ENCODE data around the gene OSCP1. TPM values are rescaled to one million over a fixed set of nuclear protein-coding genes. Genes with fewer than 3 reads are reported as not detected.
"Not testable (repeated sequence)": the region's sequence is repeated elsewhere in the genome, so short reads cannot be mapped to it uniquely, and the experiment has no call there.

OSCP1 gene
- total RNA-seq, result 1 to 10 TPM; 2.8 to 3.7 TPM

- intact Hi-C loops (cut with DNase I), result no loop called here
- Histone ChIP-seq H3K4me3 (peak within 1 kb of the TSS; percentile 65), H3K36me3 (no peaks in the 10 kb centered on the region), H3K9ac (ENCODE audit: low read depth in 2 of 2, low read length in 2 of 2) (peak within 1 kb of the TSS; percentile 66 to 83), H3K27me3 (no peaks in the 10 kb centered on the region), H3K9me3 (no peaks in the 10 kb centered on the region), H3K4me1 (no peaks in the 10 kb centered on the region), H3K27ac (peak within 1 kb of the TSS; percentile 94)
- TF ChIP-seq, protein P1, sequence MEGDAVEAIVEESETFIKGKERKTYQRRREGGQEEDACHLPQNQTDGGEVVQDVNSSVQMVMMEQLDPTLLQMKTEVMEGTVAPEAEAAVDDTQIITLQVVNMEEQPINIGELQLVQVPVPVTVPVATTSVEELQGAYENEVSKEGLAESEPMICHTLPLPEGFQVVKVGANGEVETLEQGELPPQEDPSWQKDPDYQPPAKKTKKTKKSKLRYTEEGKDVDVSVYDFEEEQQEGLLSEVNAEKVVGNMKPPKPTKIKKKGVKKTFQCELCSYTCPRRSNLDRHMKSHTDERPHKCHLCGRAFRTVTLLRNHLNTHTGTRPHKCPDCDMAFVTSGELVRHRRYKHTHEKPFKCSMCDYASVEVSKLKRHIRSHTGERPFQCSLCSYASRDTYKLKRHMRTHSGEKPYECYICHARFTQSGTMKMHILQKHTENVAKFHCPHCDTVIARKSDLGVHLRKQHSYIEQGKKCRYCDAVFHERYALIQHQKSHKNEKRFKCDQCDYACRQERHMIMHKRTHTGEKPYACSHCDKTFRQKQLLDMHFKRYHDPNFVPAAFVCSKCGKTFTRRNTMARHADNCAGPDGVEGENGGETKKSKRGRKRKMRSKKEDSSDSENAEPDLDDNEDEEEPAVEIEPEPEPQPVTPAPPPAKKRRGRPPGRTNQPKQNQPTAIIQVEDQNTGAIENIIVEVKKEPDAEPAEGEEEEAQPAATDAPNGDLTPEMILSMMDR (IDR thresholded peaks at IDR 0.05), result no peak
- DNase-seq, result peak; percentile 96
Measured at GRCh38 chr1:36450270-36450918, at the start of gene OSCP1. Gene OSCP1, minus strand, starts transcription at chr1:36450451. Its CDS starts 82 bp downstream, at chr1:36450369.

DNA sequence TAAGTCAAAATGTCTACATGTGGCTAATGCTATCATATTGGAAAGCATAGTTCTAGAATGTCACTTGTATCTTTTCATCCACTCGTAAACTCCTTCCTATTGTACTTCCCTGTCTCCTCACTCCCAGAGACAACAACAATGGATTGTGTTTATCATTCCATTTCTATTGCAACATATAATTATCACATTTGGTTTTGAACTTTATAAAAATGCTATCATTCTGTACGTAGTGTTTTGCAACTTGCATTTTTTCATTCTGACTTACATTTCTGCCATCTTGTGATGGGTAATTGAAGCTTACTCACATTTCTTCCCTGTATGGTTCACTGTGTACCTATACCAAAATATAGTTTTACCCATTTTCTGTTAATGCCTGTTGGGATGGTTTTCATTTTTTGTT, 47.0 kb upstream of the OSCP1 start:
- no peaks in the 10 kb centered on the region for H3K4me1 ChIP-seq
- H3K27ac ChIP-seq, result no peak overlapping the region
- H3K27me3 ChIP-seq, result no peaks in the 10 kb centered on the region
- TF ChIP-seq, protein P1 (IDR thresholded peaks at IDR 0.05), result no peak
- no peak overlapping the region for H3K9ac ChIP-seq (ENCODE audit: low read depth in 2 of 2, low read length in 2 of 2)
- intact Hi-C loops (cut with DNase I), result no loop called here
- no peaks in the 10 kb centered on the region for H3K36me3 ChIP-seq
- DNase-seq, result no peak
- H3K9me3 ChIP-seq, result no peaks in the 10 kb centered on the region
- no peak overlapping the region for H3K4me3 ChIP-seq

- H3K36me3 ChIP-seq, result no peaks in the 10 kb centered on the region
- H3K4me3 ChIP-seq, result no peak overlapping the region
- H3K9me3 ChIP-seq, result no peaks in the 10 kb centered on the region
- intact Hi-C loops (cut with DNase I), result no loop called here
- H3K9ac ChIP-seq (ENCODE audit: low read depth in 2 of 2, low read length in 2 of 2), result no peak overlapping the region
- H3K27ac ChIP-seq, result no peak overlapping the region
- TF ChIP-seq, protein P1 (IDR thresholded peaks at IDR 0.05), result no peak
- DNase-seq, result no peak
- no peaks in the 10 kb centered on the region for H3K4me1 ChIP-seq
- no peaks in the 10 kb centered on the region for H3K27me3 ChIP-seq
Measured at GRCh38 chr1:36494971-36495370, 44.7 kb upstream of the OSCP1 start.

DNA sequence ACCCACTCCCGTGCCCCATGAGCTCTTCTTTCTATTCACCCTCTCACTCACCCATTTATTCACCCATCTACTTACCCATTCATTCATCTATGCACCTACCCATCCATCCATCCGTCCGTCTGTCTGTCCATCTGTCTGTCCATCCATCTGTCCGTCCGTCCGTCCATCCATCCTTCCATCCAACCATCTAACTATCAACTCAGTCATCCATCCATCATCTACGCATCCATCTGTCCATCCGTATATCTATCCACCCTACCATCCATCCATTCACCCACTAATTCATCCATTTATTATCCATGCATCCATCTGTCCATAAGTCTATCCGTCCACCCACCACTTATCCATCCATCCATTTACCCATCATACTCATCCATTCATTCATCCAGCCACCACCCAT, 43.3 kb upstream of the OSCP1 start:
- H3K9ac ChIP-seq (ENCODE audit: low read depth in 2 of 2, low read length in 2 of 2), result no peak overlapping the region
- no peak overlapping the region for H3K4me3 ChIP-seq
- no peaks in the 10 kb centered on the region for H3K9me3 ChIP-seq
- H3K27me3 ChIP-seq, result no peaks in the 10 kb centered on the region
- no peak overlapping the region for H3K27ac ChIP-seq
- TF ChIP-seq, protein P1 (IDR thresholded peaks at IDR 0.05), result no peak
- H3K4me1 ChIP-seq, result no peaks in the 10 kb centered on the region
- no peak for DNase-seq
- intact Hi-C loops (cut with DNase I), result no loop called here
- no peaks in the 10 kb centered on the region for H3K36me3 ChIP-seq

DNA sequence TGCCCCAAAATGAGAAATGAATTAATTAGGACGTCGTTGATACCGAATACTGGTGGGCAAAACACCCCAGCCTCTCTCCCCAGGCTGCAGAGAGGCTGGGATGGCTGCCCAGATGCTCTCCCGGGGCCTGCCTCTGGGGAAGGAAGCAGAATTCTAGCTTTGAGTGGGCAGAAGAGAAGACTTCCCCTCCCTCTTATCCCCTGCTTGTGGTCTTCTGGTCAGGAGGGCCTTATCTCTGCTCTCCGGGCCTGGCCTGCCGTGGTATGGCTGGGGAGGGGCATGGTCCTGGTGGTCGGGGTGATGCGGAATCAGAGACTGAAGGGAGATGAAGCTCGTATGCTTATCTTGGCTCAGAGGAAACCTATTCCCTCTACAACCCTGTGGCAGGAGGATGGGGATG, 42.2 kb upstream of the OSCP1 start:
- H3K4me3 ChIP-seq, result no peak overlapping the region
- H3K9ac ChIP-seq (ENCODE audit: low read depth in 2 of 2, low read length in 2 of 2), result no peak overlapping the region
- intact Hi-C loops (cut with DNase I), result no loop called here
- no peak for DNase-seq
- TF ChIP-seq, protein P1 (IDR thresholded peaks at IDR 0.05), result no peak
- H3K4me1 ChIP-seq, result no peaks in the 10 kb centered on the region
- no peaks in the 10 kb centered on the region for H3K9me3 ChIP-seq
- H3K27ac ChIP-seq, result no peak overlapping the region
- H3K36me3 ChIP-seq, result no peaks in the 10 kb centered on the region
- H3K27me3 ChIP-seq, result no peaks in the 10 kb centered on the region

DNA sequence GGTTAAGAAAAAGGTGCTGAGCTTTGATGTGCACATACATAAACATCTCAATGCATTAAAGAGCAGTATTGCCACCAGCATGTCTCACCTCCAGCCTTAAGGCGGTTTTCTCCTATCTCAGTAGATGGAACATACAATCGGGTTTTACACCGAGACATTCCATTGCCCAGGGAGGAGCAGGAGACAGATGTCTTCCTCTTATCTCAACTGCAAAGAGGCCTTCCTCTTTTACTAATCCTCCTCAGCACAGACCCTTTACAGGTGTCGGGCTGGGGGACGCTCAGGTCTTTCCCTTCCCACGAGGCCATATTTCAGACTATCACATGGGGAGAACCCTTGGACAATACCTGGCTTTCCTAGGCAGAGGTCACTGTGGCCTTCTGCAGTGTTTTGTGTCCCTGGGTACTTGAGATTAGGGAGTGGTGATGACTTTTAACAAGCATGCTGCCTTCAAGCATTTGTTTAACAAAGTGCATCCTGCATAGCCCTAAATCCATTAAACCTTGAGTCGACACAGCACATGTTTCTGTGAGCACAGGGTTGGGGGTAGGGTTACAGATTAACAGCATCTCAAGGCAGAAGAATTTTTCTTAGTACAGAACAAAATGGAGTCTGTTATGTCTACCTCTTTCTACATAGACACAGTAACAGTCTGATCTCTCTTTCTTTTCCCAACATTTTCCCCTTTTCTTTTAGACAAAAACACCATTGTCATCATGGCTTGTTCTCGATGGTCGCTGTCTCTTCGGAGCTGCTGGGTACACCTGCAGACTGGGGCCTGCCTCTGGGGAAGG, 39.2 kb upstream of the OSCP1 start:
- DNase-seq; H3K4me1 ChIP-seq; H3K27ac ChIP-seq; H3K27me3 ChIP-seq; H3K36me3 ChIP-seq; H3K4me3 ChIP-seq; H3K9ac ChIP-seq (ENCODE audit: low read depth in 2 of 2, low read length in 2 of 2); intact Hi-C loops (cut with DNase I); H3K9me3 ChIP-seq: not testable (repeated sequence)
